ENCODE measurements around the gene PPP1R14C.
"Not testable (repeated sequence)": the region's sequence is repeated elsewhere in the genome, so short reads cannot be mapped to it uniquely, and the experiment has no call there.

PPP1R14C gene

GRCh38 chr6:150220634-150221551 lies 78.0 kb downstream of the PPP1R14C start:
- no peak for DNase-seq (ENCODE audit: low read depth)

GRCh38 chr6:150224820-150225219 lies 82.0 kb downstream of the PPP1R14C start:
- no peak for DNase-seq (ENCODE audit: low read depth)

GRCh38 chr6:150227281-150227680 lies 84.4 kb downstream of the PPP1R14C start:
- DNase-seq (ENCODE audit: low read depth), result no peak

- no peak for DNase-seq (ENCODE audit: low read depth)
Measured at GRCh38 chr6:150228072-150228733, 85.4 kb downstream of the PPP1R14C start.

GRCh38 chr6:150229436-150230163 lies 86.8 kb downstream of the PPP1R14C start:
- DNase-seq (ENCODE audit: low read depth), result no peak

GRCh38 chr6:150230164-150230561 lies 87.3 kb downstream of the PPP1R14C start:
- DNase-seq (ENCODE audit: low read depth), result no peak

- DNase-seq (ENCODE audit: low read depth), result no peak
Measured at GRCh38 chr6:150230832-150231524, 88.1 kb downstream of the PPP1R14C start.

- no peak for DNase-seq (ENCODE audit: low read depth)
Measured at GRCh38 chr6:150231525-150231850, 88.6 kb downstream of the PPP1R14C start.

GRCh38 chr6:150233843-150234269 lies 91.0 kb downstream of the PPP1R14C start:
- no peak for DNase-seq (ENCODE audit: low read depth)

GRCh38 chr6:150235218-150235617 lies 92.4 kb downstream of the PPP1R14C start:
- DNase-seq (ENCODE audit: low read depth), result no peak

GRCh38 chr6:150236114-150236513 lies 93.3 kb downstream of the PPP1R14C start:
- no peak for DNase-seq (ENCODE audit: low read depth)

- DNase-seq (ENCODE audit: low read depth), result no peak
Measured at GRCh38 chr6:150236544-150236943, 93.7 kb downstream of the PPP1R14C start.

GRCh38 chr6:150237626-150238025 lies 94.8 kb downstream of the PPP1R14C start:
- no peak for DNase-seq (ENCODE audit: low read depth)

- DNase-seq (ENCODE audit: low read depth), result no peak
Measured at GRCh38 chr6:150238336-150238741, 95.5 kb downstream of the PPP1R14C start.

GRCh38 chr6:150238846-150239407 lies 96.1 kb downstream of the PPP1R14C start:
- no peak for DNase-seq (ENCODE audit: low read depth)

GRCh38 chr6:150241756-150242155 lies 98.9 kb downstream of the PPP1R14C start:
- not testable (repeated sequence) for DNase-seq (ENCODE audit: low read depth)

GRCh38 chr6:150243620-150244314 lies 100.9 kb downstream of the PPP1R14C start:
- DNase-seq (ENCODE audit: low read depth), result peak; percentile 34

GRCh38 chr6:150245148-150245935 lies 102.5 kb downstream of the PPP1R14C start:
- no peak for DNase-seq (ENCODE audit: low read depth)

- DNase-seq (ENCODE audit: low read depth), result no peak
Measured at GRCh38 chr6:150247803-150248202, 105.0 kb downstream of the PPP1R14C start.

- DNase-seq (ENCODE audit: low read depth), result no peak
Measured at GRCh38 chr6:150248300-150248699, 105.5 kb downstream of the PPP1R14C start.

Measured in GM04503 (cell line).